Esophagus squamous epithelium (tissue), 5 donors: Measurements from ENCODE around the gene JADE1. TPM values are rescaled to one million over a fixed set of nuclear protein-coding genes. Genes with fewer than 3 reads are reported as not detected.

Experiments
- DNase-seq: peaks from one replicate; lab custom pipeline; 2025; lab: John Stamatoyannopoulos, UW
- H3K27ac ChIP-seq, 4 donors: fragments of 200-600 bp; sonication (generic); one replicate each; pipeline ENCODE4 v1.5.1; 2016 to 2019; ENCODE audit warnings: mild to moderate bottlenecking in 1 of 4
- H3K27me3 ChIP-seq, 4 donors: fragments of 200-600 bp; sonication (generic); 1 replicate in 3 of 4; 2 replicates in 1 of 4; pipeline versions ENCODE4 v1.5.1 to v1.6.0; 2017 to 2021; ENCODE audit warnings: antibody characterized with exemption in 1 of 4
- H3K36me3 ChIP-seq, 3 donors: fragments of 200-600 bp; sonication (generic); one replicate each; pipeline ENCODE4 v1.5.1; 2016 to 2019
- H3K4me1 ChIP-seq, 3 donors: fragments of 200-600 bp; sonication (generic); one replicate each; pipeline ENCODE4 v1.5.1; 2017 to 2019
- H3K4me3 ChIP-seq, 4 donors: fragments of 200-600 bp; sonication (generic); 1 replicate in 3 of 4; 2 replicates in 1 of 4; pipeline ENCODE4 v1.5.1; 2016 to 2019; ENCODE audit warnings: mild to moderate bottlenecking in 2 of 4, moderate library complexity in 1 of 4
- H3K9me3 ChIP-seq, 3 donors: fragments of 200-600 bp; sonication (generic); one replicate each; pipeline ENCODE4 v1.5.1; 2016 to 2019
- POLR2A ChIP-seq, 4 donors: fragments of 450-650 bp; IDR thresholded peaks; one replicate each; pipeline ENCODE4 v1.6.1; 2017; ENCODE audit warnings: antibody characterized with exemption in 4 of 4, mild to moderate bottlenecking in 4 of 4, moderate library complexity in 3 of 4
- WGBS, 2 donors: methylation state at CpG; one replicate each; pipeline ENCODE4 v1.1.5; 2018; 5-methylcytosine and 5-hydroxymethylcytosine counted together
- intact Hi-C: fragments of 100-400 bp; cut with DNase I; formaldehyde crosslinking; loops from one replicate; pipeline ENCODE4 v1.15.0; 2022
- total RNA-seq, 4 donors: library from RNA; depleted of rRNA; stranded (reverse); fragments of >200 nt; gene quantifications; one replicate each; pipeline ENCODE4 v1.1.0, GENCODE V29; 2016
- TF ChIP-seq, protein P1 (sequence below), 6 experiments: fragments of 450-650 bp in 4 of 6; fragments of 200-600 bp in 2 of 6; sonication (generic) in 2 of 6; IDR thresholded peaks; one replicate each; pipeline ENCODE4 v1.5.1; 2016 to 2019; ENCODE audit warnings: antibody characterized with exemption in 6 of 6, mild to moderate bottlenecking in 4 of 6, moderate library complexity in 4 of 6
- donor health status: DM: yes; HTN: yes; CAD: no.

Gene JADE1
- total RNA-seq, 4 donors from 2014 or later: 3.6 to 27.1 (median 8.3) TPM

DNA sequence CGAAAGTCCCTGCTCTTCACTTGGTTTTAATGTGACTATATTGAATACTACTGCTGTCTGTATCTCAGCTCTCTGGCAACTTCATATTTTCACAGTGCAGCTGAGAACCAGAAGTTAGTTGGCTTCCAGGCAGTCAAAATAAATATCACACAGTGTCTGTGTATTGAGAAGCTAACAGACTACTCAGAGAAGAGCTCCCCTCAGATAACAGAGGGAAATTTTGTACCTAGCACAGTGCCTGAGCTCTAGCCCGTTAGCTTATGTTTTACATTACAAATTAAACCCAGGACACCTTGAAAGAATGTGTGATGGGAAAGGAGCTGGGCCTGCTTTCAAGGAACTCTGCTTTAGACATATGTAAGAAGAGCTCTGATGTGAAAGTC, 22.7 kb downstream of the JADE1 start:
- Histone ChIP-seq H3K36me3 (peaks cover 0 to 48% (median 6%) of the 10 kb centered on the region in 3 donors), H3K27ac (no peak overlapping the region), H3K4me1 (peaks cover 14 to 57% (median 17%) of the 10 kb centered on the region in 3 donors), H3K27me3 (no peaks in the 10 kb centered on the region), H3K9me3 (no peaks in the 10 kb centered on the region), H3K4me3 (no peak overlapping the region)
- intact Hi-C loops: no loop called here
- no peak for DNase-seq
- WGBS, 2 donors: 83 to 91% methylated on average over 2 of the region's 2 CpGs
- TF ChIP-seq POLR2A (IDR thresholded peaks at IDR 0.05): no peak
- TF ChIP-seq, protein P1, sequence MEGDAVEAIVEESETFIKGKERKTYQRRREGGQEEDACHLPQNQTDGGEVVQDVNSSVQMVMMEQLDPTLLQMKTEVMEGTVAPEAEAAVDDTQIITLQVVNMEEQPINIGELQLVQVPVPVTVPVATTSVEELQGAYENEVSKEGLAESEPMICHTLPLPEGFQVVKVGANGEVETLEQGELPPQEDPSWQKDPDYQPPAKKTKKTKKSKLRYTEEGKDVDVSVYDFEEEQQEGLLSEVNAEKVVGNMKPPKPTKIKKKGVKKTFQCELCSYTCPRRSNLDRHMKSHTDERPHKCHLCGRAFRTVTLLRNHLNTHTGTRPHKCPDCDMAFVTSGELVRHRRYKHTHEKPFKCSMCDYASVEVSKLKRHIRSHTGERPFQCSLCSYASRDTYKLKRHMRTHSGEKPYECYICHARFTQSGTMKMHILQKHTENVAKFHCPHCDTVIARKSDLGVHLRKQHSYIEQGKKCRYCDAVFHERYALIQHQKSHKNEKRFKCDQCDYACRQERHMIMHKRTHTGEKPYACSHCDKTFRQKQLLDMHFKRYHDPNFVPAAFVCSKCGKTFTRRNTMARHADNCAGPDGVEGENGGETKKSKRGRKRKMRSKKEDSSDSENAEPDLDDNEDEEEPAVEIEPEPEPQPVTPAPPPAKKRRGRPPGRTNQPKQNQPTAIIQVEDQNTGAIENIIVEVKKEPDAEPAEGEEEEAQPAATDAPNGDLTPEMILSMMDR (IDR thresholded peaks at IDR 0.05): no peak

- Histone ChIP-seq H3K4me1 (peaks cover 8 to 64% (median 9%) of the 10 kb centered on the region in 3 donors), H3K4me3 (no peak overlapping the region), H3K27ac (peak overlapping the region in 2 of 4 donors; percentile 20 to 21), H3K27me3 (no peaks in the 10 kb centered on the region), H3K36me3 (peaks cover 0 to 48% (median 6%) of the 10 kb centered on the region in 3 donors), H3K9me3 (no peaks in the 10 kb centered on the region)
- no peak for DNase-seq
- 65 to 66% methylated on average over 5 to 7 of the region's 8 CpGs for WGBS, 2 donors
- TF ChIP-seq, protein P1 (IDR thresholded peaks at IDR 0.05): no peak
- TF ChIP-seq POLR2A (IDR thresholded peaks at IDR 0.05): no peak
- intact Hi-C loops: no loop called here
Observed at GRCh38 chr4:128835498-128836222, 26.2 kb downstream of the JADE1 start.

- no peak for DNase-seq
- no peak for TF ChIP-seq POLR2A (IDR thresholded peaks at IDR 0.05)
- TF ChIP-seq, protein P1 (IDR thresholded peaks at IDR 0.05): no peak
- Histone ChIP-seq H3K9me3 (no peaks in the 10 kb centered on the region), H3K36me3 (peaks cover 0 to 44% (median 6%) of the 10 kb centered on the region in 3 donors), H3K27ac (no peak overlapping the region), H3K4me3 (no peak overlapping the region), H3K4me1 (peaks cover 0 to 63% (median 4%) of the 10 kb centered on the region in 3 donors), H3K27me3 (no peaks in the 10 kb centered on the region)
- WGBS, 2 donors: 97 to 100% methylated on average over 2 of the region's 2 CpGs
- intact Hi-C loops: no loop called here
Observed at GRCh38 chr4:128837198-128837597, 27.7 kb downstream of the JADE1 start.

- Histone ChIP-seq H3K27me3 (no peaks in the 10 kb centered on the region), H3K36me3 (peaks cover 0 to 44% (median 6%) of the 10 kb centered on the region in 3 donors), H3K27ac (no peak overlapping the region), H3K4me1 (peaks cover 0 to 58% (median 4%) of the 10 kb centered on the region in 3 donors), H3K9me3 (no peaks in the 10 kb centered on the region), H3K4me3 (no peak overlapping the region)
- intact Hi-C loops: no loop called here
- WGBS, 2 donors: 82 to 92% methylated on average over 3 of the region's 3 CpGs
- no peak for TF ChIP-seq POLR2A (IDR thresholded peaks at IDR 0.05)
- TF ChIP-seq, protein P1 (IDR thresholded peaks at IDR 0.05): no peak
- no peak for DNase-seq
Observed at GRCh38 chr4:128837679-128838078, 28.2 kb downstream of the JADE1 start.

DNA sequence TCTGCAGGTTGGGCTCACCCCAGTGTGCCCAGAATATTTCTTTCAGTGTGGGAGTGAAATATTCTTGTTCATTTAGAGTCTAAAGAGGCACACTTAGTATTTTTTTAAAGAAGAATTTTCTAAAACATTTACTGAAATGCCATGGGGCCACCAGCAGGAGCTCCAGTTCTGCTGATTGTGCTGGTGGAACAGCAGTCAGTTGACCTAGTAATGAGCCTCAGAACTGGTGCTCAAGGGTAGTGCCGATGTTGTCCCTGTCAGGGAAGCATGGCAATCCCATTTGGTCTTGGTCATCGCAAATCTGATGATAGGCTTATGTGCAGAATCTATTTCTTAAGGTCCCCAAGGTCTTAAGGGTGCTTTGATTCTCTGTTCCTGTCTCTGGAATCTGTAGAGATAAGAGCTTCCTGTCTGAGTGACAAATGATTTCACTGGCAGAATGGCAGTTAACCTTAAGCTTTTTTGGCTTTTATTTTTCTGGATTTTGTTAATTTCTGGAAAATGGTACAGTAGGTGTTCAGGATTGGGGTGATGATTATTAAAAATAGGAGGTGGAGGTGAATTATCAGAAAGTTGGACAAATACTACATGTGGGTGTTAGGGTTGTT, 31.3 kb downstream of the JADE1 start:
- WGBS, 2 donors: 76 to 91% methylated on average over 2 of the region's 2 CpGs
- Histone ChIP-seq H3K4me3 (no peak overlapping the region), H3K9me3 (no peaks in the 10 kb centered on the region), H3K27me3 (no peaks in the 10 kb centered on the region), H3K36me3 (peaks cover 4 to 44% (median 6%) of the 10 kb centered on the region in 3 donors), H3K27ac (no peak overlapping the region), H3K4me1 (peaks cover 0 to 66% (median 0%) of the 10 kb centered on the region in 3 donors)
- TF ChIP-seq, protein P1 (IDR thresholded peaks at IDR 0.05): no peak
- TF ChIP-seq POLR2A (IDR thresholded peaks at IDR 0.05): no peak
- intact Hi-C loops: no loop called here
- no peak for DNase-seq
